Activated T-helper 9 cell treated with anti-CD3 and anti-CD28 coated beads, Interleukin-2, amount 50 U/mL, for 16 hours (primary cell): ENCODE measurements around the gene TBC1D3I.

Experiments used
- DNase-seq: peaks from one replicate; pipeline ENCODE4 v3.0.0-alpha.2; 2020; ENCODE audit warnings: low read depth

TBC1D3I gene

GRCh38 chr17:36205637-36206485 is 58.5 kb downstream of the TBC1D3I start:
- DNase-seq = no peak

GRCh38 chr17:36204724-36205500 is 59.5 kb downstream of the TBC1D3I start:
- no peak for DNase-seq
